Body of pancreas (tissue), 4 donors: ENCODE results near the gene RAP1GAP2. TPM values are rescaled to one million over a fixed set of nuclear protein-coding genes. Genes with fewer than 3 reads are reported as not detected.

Experiments
- ATAC-seq: fragments of 150-250 bp; one replicate; pipeline ENCODE4 v1.9.1; 2016
- DNase-seq, 4 donors: peaks; one replicate each; pipeline ENCODE4 v3.0.0-alpha.2; 2019
- H3K27ac ChIP-seq, 4 donors: fragments of 200-600 bp; sonication (generic); 1 replicate in 3 of 4; 2 replicates in 1 of 4; pipeline versions ENCODE4 v1.5.1 to v1.6.1; 2016 to 2019; ENCODE audit warnings: mild to moderate bottlenecking in 1 of 4, mixed read lengths in 1 of 4, moderate library complexity in 1 of 4
- H3K27me3 ChIP-seq, 2 donors: fragments of 200-600 bp; sonication (generic); one replicate each; pipeline ENCODE4 v1.6.0; 2016; ENCODE audit warnings: mild to moderate bottlenecking in 1 of 2
- H3K36me3 ChIP-seq, 2 donors: fragments of 200-600 bp; sonication (generic); replicated peaks in 1 of 2; 2 replicates each; pipeline ENCODE4 v1.5.1; 2016; ENCODE audit warnings: low read depth in 2 of 2; ENCODE audit not compliant: insufficient read depth in 1 of 2
- H3K4me1 ChIP-seq: fragments of 200-600 bp; sonication (generic); one replicate; pipeline ENCODE4 v1.6.0; 2016
- H3K4me3 ChIP-seq, 2 donors: fragments of 200-600 bp; sonication (generic); 1 replicate in 1 of 2; 2 replicates in 1 of 2; pipeline ENCODE4 v1.5.1; 2016 to 2019
- H3K9me3 ChIP-seq, 3 donors: fragments of 200-600 bp; sonication (generic); 1 replicate in 2 of 3; 2 replicates in 1 of 3; pipeline ENCODE4 v1.5.1; 2016
- CTCF ChIP-seq, 7 experiments: fragments of 450-650 bp in 4 of 7; fragments of 200-600 bp in 3 of 7; sonication (generic) in 3 of 7; IDR thresholded peaks; one replicate each; pipeline ENCODE4 v1.5.1; 2016 to 2019; ENCODE audit warnings: antibody characterized with exemption in 7 of 7
- POLR2A ChIP-seq, 3 donors: fragments of 450-650 bp; IDR thresholded peaks; one replicate each; pipeline ENCODE4 v1.6.1; 2016; ENCODE audit warnings: antibody characterized with exemption in 3 of 3, mild to moderate bottlenecking in 2 of 3
- WGBS, 2 donors: methylation state at CpG; one replicate each; pipeline ENCODE4 v1.1.5; 2017; 5-methylcytosine and 5-hydroxymethylcytosine counted together
- intact Hi-C: fragments of 100-400 bp; cut with DNase I; formaldehyde crosslinking; loops from one replicate; pipeline ENCODE4 v1.15.1; 2023
- total RNA-seq, 2 donors: library from RNA; depleted of rRNA; stranded (reverse); fragments of >200 nt; gene quantifications; one replicate each; pipeline ENCODE4 v1.1.0, GENCODE V29; 2016

Gene RAP1GAP2
- total RNA-seq, 2 donors from 2014 or later: 21.8 to 81.1 TPM

GRCh38 chr17:2802574-2802973 is 6.3 kb downstream of the RAP1GAP2 start:
- Histone ChIP-seq H3K4me3 (no peak overlapping the region), H3K4me1 (no peaks in the 10 kb centered on the region), H3K36me3 (no peaks in the 10 kb centered on the region), H3K27ac (no peak overlapping the region), H3K27me3 (no peaks in the 10 kb centered on the region), H3K9me3 (no peaks in the 10 kb centered on the region)
- TF ChIP-seq CTCF (IDR thresholded peaks at IDR 0.05) (no peak), POLR2A (IDR thresholded peaks at IDR 0.05) (no peak)
- intact Hi-C loops: no loop called here
- ATAC-seq: no peak
- no peak for DNase-seq
- WGBS, 2 donors: 91 to 92% methylated on average over 8 of the region's 8 CpGs

DNA sequence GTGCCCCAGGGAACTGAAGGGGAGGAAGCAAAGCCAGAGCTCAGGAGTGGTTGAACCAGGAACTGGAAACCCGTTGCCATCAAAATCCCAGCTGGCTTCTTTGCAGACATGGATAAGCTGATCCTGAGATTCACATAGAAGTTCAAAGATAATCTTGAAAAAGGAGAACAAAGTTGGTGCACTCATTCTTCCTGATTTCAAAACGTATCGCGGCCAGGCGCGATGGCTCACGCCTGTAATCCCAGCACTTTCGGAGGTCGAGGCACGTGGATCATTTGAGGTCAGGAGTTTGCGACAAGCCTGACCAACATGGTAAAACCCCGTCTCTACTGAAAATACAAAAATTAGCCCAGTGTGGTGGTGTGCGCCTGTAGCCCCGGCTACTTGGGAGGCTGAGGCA is 7.1 kb downstream of the RAP1GAP2 start:
- H3K27ac ChIP-seq: no peak overlapping the region
- no peaks in the 10 kb centered on the region for H3K36me3 ChIP-seq
- no peaks in the 10 kb centered on the region for H3K9me3 ChIP-seq
- H3K27me3 ChIP-seq: no peaks in the 10 kb centered on the region
- TF ChIP-seq POLR2A (IDR thresholded peaks at IDR 0.05) (no peak), CTCF (IDR thresholded peaks at IDR 0.05) (no peak)
- intact Hi-C loops: no loop called here
- DNase-seq: no peak
- no peaks in the 10 kb centered on the region for H3K4me1 ChIP-seq
- 86 to 89% methylated on average over 14 of the region's 14 CpGs for WGBS, 2 donors
- no peak for ATAC-seq
- no peak overlapping the region for H3K4me3 ChIP-seq

GRCh38 chr17:2803971-2804370 is 7.7 kb downstream of the RAP1GAP2 start:
- TF ChIP-seq CTCF (IDR thresholded peaks at IDR 0.05) (no peak), POLR2A (IDR thresholded peaks at IDR 0.05) (no peak)
- H3K27ac ChIP-seq: no peak overlapping the region
- intact Hi-C loops: no loop called here
- ATAC-seq (no peak), DNase-seq (no peak)
- H3K9me3 ChIP-seq: no peaks in the 10 kb centered on the region
- no peaks in the 10 kb centered on the region for H3K27me3 ChIP-seq
- no peak overlapping the region for H3K4me3 ChIP-seq
- H3K36me3 ChIP-seq: no peaks in the 10 kb centered on the region
- no peaks in the 10 kb centered on the region for H3K4me1 ChIP-seq
- 55 to 63% methylated on average over 3 to 4 of the region's 4 CpGs for WGBS, 2 donors

- Histone ChIP-seq H3K36me3 (no peaks in the 10 kb centered on the region), H3K4me3 (no peak overlapping the region), H3K4me1 (no peaks in the 10 kb centered on the region), H3K27me3 (no peaks in the 10 kb centered on the region), H3K9me3 (no peaks in the 10 kb centered on the region), H3K27ac (no peak overlapping the region)
- TF ChIP-seq CTCF (IDR thresholded peaks at IDR 0.05): no peak
- no peak for TF ChIP-seq POLR2A (IDR thresholded peaks at IDR 0.05)
- WGBS, 2 donors: 81 to 82% methylated on average over 7 of the region's 7 CpGs
- intact Hi-C loops: no loop called here
- ATAC-seq (no peak), DNase-seq (no peak)
Observed at GRCh38 chr17:2804912-2805311, 8.7 kb downstream of the RAP1GAP2 start.

DNA sequence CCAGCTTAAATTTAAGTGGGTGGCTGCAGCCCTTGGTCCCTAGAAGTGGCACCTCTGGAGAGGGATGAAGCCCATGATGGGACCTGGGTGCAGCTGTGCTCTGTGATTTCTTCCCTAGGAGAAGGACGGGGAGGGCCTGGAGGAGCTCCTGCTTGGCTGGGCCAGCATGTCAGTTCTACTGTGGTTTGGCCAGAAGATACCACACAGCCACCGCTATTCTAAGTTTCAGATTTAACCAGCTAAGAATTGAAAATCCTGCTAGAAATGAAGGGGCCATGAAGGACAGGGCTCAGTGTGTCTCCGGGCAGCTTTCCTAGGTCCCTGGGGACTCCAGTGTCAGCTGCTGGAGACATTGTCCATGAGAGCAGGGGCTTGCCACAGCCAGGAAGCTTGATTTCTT is 9.7 kb downstream of the RAP1GAP2 start:
- no peak for ATAC-seq
- DNase-seq: no peak
- intact Hi-C loops: no loop called here
- 76 to 90% methylated on average over 2 to 3 of the region's 3 CpGs for WGBS, 2 donors
- no peaks in the 10 kb centered on the region for H3K36me3 ChIP-seq
- H3K4me3 ChIP-seq: no peak overlapping the region
- TF ChIP-seq CTCF (IDR thresholded peaks at IDR 0.05) (no peak), POLR2A (IDR thresholded peaks at IDR 0.05) (no peak)
- no peaks in the 10 kb centered on the region for H3K9me3 ChIP-seq
- H3K4me1 ChIP-seq: no peaks in the 10 kb centered on the region
- no peaks in the 10 kb centered on the region for H3K27me3 ChIP-seq
- H3K27ac ChIP-seq: no peak overlapping the region
